Nephron progenitor cell (in vitro differentiated cells): ENCODE results near the gene MALT1.

Experiments
- DNase-seq: peaks from one replicate; pipeline ENCODE4 v3.0.0; 2021
- H3K27ac Mint-ChIP-seq: 2 replicates; pipeline ENCODE4 v1.8.0; 2021; ENCODE audit warnings: mild to moderate bottlenecking, moderate library complexity, mixed read lengths
- H3K27me3 Mint-ChIP-seq: 2 replicates; pipeline ENCODE4 v1.8.0; 2021; ENCODE audit warnings: mild to moderate bottlenecking, low read depth, mixed read lengths; ENCODE audit not compliant: poor library complexity
- H3K36me3 Mint-ChIP-seq: 2 replicates; pipeline ENCODE4 v1.8.0; 2021; ENCODE audit warnings: low read depth, mixed read lengths
- H3K4me1 Mint-ChIP-seq: 2 replicates; pipeline ENCODE4 v1.8.0; 2021; ENCODE audit warnings: mixed read lengths
- H3K4me3 Mint-ChIP-seq: 2 replicates; pipeline ENCODE4 v1.8.0; 2021; ENCODE audit warnings: mild to moderate bottlenecking, moderate library complexity, mixed read lengths
- H3K9me3 Mint-ChIP-seq: 2 replicates; pipeline ENCODE4 v1.8.0; 2021; ENCODE audit warnings: mild to moderate bottlenecking, moderate library complexity, mixed read lengths
- CTCF ChIP-seq: fragments of 200-600 bp; sonication (generic); IDR thresholded peaks from 2 replicates; pipeline ENCODE4 v1.5.0; 2021; ENCODE audit warnings: antibody characterized with exemption

Gene MALT1

GRCh38 chr18:58695772-58696171 is 24.5 kb downstream of the MALT1 start:
- Mint-ChIP-seq H3K36me3 (peaks cover 46% of the 10 kb centered on the region), H3K27me3 (no peaks in the 10 kb centered on the region), H3K9me3 (no peaks in the 10 kb centered on the region), H3K4me1 (no peaks in the 10 kb centered on the region), H3K4me3 (no peak overlapping the region), H3K27ac (no peak overlapping the region)
- no peak for TF ChIP-seq CTCF
- no peak for DNase-seq

- Mint-ChIP-seq H3K27ac (no peak overlapping the region), H3K27me3 (no peaks in the 10 kb centered on the region), H3K4me1 (no peaks in the 10 kb centered on the region), H3K36me3 (peaks cover 52% of the 10 kb centered on the region), H3K9me3 (no peaks in the 10 kb centered on the region), H3K4me3 (no peak overlapping the region)
- TF ChIP-seq CTCF: no peak
- DNase-seq: no peak
Measured at GRCh38 chr18:58697146-58697545, 25.9 kb downstream of the MALT1 start.

GRCh38 chr18:58698701-58699193 is 27.5 kb downstream of the MALT1 start:
- Mint-ChIP-seq H3K9me3 (no peaks in the 10 kb centered on the region), H3K4me3 (no peak overlapping the region), H3K27ac (no peak overlapping the region), H3K4me1 (no peaks in the 10 kb centered on the region), H3K36me3 (peaks cover 64% of the 10 kb centered on the region), H3K27me3 (no peaks in the 10 kb centered on the region)
- no peak for DNase-seq
- TF ChIP-seq CTCF: no peak

- DNase-seq: no peak
- Mint-ChIP-seq H3K27ac (no peak overlapping the region), H3K4me3 (no peak overlapping the region), H3K9me3 (no peaks in the 10 kb centered on the region), H3K4me1 (no peaks in the 10 kb centered on the region), H3K27me3 (no peaks in the 10 kb centered on the region), H3K36me3 (peaks cover 64% of the 10 kb centered on the region)
- no peak for TF ChIP-seq CTCF
Measured at GRCh38 chr18:58699551-58699950, 28.3 kb downstream of the MALT1 start.

- H3K27ac Mint-ChIP-seq: no peak overlapping the region
- no peaks in the 10 kb centered on the region for H3K27me3 Mint-ChIP-seq
- peaks cover 63% of the 10 kb centered on the region for H3K36me3 Mint-ChIP-seq
- no peak for DNase-seq
- no peaks in the 10 kb centered on the region for H3K9me3 Mint-ChIP-seq
- H3K4me1 Mint-ChIP-seq: no peaks in the 10 kb centered on the region
- TF ChIP-seq CTCF: no peak
- no peak overlapping the region for H3K4me3 Mint-ChIP-seq
Measured at GRCh38 chr18:58700209-58700608, 28.9 kb downstream of the MALT1 start.

- Mint-ChIP-seq H3K27ac (no peak overlapping the region), H3K4me3 (no peak overlapping the region), H3K4me1 (no peaks in the 10 kb centered on the region), H3K27me3 (no peaks in the 10 kb centered on the region), H3K9me3 (no peaks in the 10 kb centered on the region), H3K36me3 (peaks cover 14% of the 10 kb centered on the region)
- DNase-seq: no peak
- TF ChIP-seq CTCF: no peak
Measured at GRCh38 chr18:58712930-58713329, 41.7 kb downstream of the MALT1 start.
